Measurements from ENCODE around the gene MORN1. TPM values are rescaled to one million over a fixed set of nuclear protein-coding genes. Genes with fewer than 3 reads are reported as not detected.
"Not testable (repeated sequence)": the region's sequence is repeated elsewhere in the genome, so short reads cannot be mapped to it uniquely, and the experiment has no call there.

Gene MORN1
- total and polyA plus RNA-seq, 9 of the 15 experiments (the other 6 are each of a cell fraction or from before 2014, with no cell fraction given): 0.24 to 9.3 (median 4.2) TPM

DNA sequence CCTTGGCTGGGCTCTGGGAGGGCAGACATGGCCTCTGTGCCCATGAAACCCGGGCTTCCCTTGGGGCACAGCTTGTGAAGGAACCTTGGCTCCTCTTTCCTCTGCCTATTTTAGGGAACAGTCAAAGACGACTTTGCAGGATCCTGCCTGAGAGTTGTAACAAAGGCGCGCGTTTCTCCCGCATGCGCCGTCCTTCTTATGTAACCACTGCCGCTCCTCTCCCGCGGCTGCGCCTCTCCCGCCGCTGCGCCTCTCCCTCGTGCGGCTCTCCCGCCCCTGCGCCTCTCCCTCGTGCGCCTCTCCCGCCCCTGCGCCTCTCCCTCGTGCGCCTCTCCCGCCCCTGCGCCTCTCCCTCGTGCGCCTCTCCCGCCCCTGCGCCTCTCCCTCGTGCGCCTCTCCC, 59.8 kb downstream of the MORN1 start:
- H3K4me3 ChIP-seq; H3K4me2 ChIP-seq (ENCODE audit: insufficient read depth, low read length); ATAC-seq; H3K27ac ChIP-seq (ENCODE audit: extremely low read depth, low read depth, low read length); DNase-seq (ENCODE audit: extremely low read depth in 1 of 4, low spot score in 3 of 4); intact Hi-C loops (cut with micrococcal nuclease); POLR2A ChIA-PET; BruUV-seq (replicated peaks); H3K9me3 ChIP-seq (replicated peaks; ENCODE audit: control insufficient read depth, insufficient read depth, low read depth, low read length); H2AFZ ChIP-seq (ENCODE audit: low read depth, low read length); CTCF ChIA-PET (ENCODE audit: low intra/inter-chr PET ratio); in situ Hi-C loops (cut with MboI); H3K36me3 ChIP-seq (ENCODE audit: control insufficient read depth, insufficient read depth, low read length); H3K9me1 ChIP-seq (ENCODE audit: control insufficient read depth, insufficient read depth, low read length); H3K9ac ChIP-seq (ENCODE audit: insufficient read depth in 1 of 2, low read depth in 2 of 2, low read length in 2 of 2); H3K79me2 ChIP-seq (ENCODE audit: control insufficient read depth, insufficient read depth, low read length); FAIRE-seq: not testable (repeated sequence)
- Histone ChIP-seq H3K4me1 (replicated peaks in 1 of 2; ENCODE audit: control insufficient read depth in 2 of 2, insufficient read depth in 2 of 2, low read length in 2 of 2) (peaks cover 0 to 75% of the 10 kb centered on the region in 2 experiments; a peak in 2 of 5 replicates), H4K20me1 (replicated peaks; ENCODE audit: control insufficient read depth, insufficient read depth, low read length) (peaks cover 22% of the 10 kb centered on the region; the same call in 1 of the 2 replicates), H3K27me3 (ENCODE audit: control insufficient read depth in 2 of 2, insufficient read depth in 2 of 2, low read length in 2 of 2) (peaks cover 72 to 97% of the 10 kb centered on the region in 2 experiments)
- TF ChIP-seq, protein P1, sequence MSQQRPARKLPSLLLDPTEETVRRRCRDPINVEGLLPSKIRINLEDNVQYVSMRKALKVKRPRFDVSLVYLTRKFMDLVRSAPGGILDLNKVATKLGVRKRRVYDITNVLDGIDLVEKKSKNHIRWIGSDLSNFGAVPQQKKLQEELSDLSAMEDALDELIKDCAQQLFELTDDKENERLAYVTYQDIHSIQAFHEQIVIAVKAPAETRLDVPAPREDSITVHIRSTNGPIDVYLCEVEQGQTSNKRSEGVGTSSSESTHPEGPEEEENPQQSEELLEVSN (IDR thresholded peaks at IDR 0.05; ENCODE audit: borderline replicate concordance in 1 of 2, extremely low read depth in 1 of 2, insufficient read depth in 1 of 2, insufficient read length in 1 of 2, low read depth in 1 of 2, low read length in 1 of 2, poor library complexity in 1 of 2, severe bottlenecking in 1 of 2): peak in 1 of 2 experiments; percentile 48
- 9% methylated on average over 12 of the region's 33 CpGs for WGBS (ENCODE audit: insufficient coverage, low coverage, missing lambda C conversion rate)

DNA sequence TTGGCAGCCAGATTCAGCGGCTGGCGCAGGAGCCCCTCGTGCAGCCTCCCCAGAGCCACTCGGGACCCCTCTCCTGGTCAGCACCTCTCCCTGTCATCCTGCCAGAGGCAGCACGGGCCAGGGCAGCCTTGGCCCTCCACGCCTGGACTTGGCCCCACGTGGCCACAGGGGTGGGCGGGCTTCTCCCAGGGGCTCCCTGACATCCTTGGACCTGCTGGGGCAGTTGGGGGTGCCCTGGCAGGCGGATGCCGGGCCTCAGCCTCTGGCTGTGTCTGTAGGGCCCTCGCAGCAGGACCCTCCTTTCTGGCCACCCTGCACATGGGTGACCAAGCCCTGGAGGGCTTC, 60.2 kb downstream of the MORN1 start:
- intact Hi-C loops (cut with micrococcal nuclease): no loop called here
- H3K4me2 ChIP-seq (ENCODE audit: insufficient read depth, low read length): no peak overlapping the region
- no peaks in the 10 kb centered on the region for H3K9me1 ChIP-seq (ENCODE audit: control insufficient read depth, insufficient read depth, low read length)
- FAIRE-seq: no peak
- H3K79me2 ChIP-seq (ENCODE audit: control insufficient read depth, insufficient read depth, low read length): no peaks in the 10 kb centered on the region
- peaks cover 0 to 76% of the 10 kb centered on the region in 2 experiments; a peak in 2 of 5 replicates for H3K4me1 ChIP-seq (replicated peaks in 1 of 2; ENCODE audit: control insufficient read depth in 2 of 2, insufficient read depth in 2 of 2, low read length in 2 of 2)
- H3K36me3 ChIP-seq (ENCODE audit: control insufficient read depth, insufficient read depth, low read length): no peaks in the 10 kb centered on the region
- H3K9me3 ChIP-seq (replicated peaks; ENCODE audit: control insufficient read depth, insufficient read depth, low read depth, low read length): no peaks in the 10 kb centered on the region
- CTCF ChIA-PET (ENCODE audit: low intra/inter-chr PET ratio): no interaction called here
- H2AFZ ChIP-seq (ENCODE audit: low read depth, low read length): no peak overlapping the region
- no peak overlapping the region for H3K9ac ChIP-seq (ENCODE audit: insufficient read depth in 1 of 2, low read depth in 2 of 2, low read length in 2 of 2)
- in situ Hi-C loops (cut with MboI): no loop called here
- peaks cover 72 to 97% of the 10 kb centered on the region in 2 experiments for H3K27me3 ChIP-seq (ENCODE audit: control insufficient read depth in 2 of 2, insufficient read depth in 2 of 2, low read length in 2 of 2)
- H3K4me3 ChIP-seq: no peak overlapping the region
- WGBS (ENCODE audit: insufficient coverage, low coverage, missing lambda C conversion rate): 7% methylated on average over 7 of the region's 11 CpGs
- no peak for DNase-seq (ENCODE audit: extremely low read depth in 1 of 4, low spot score in 3 of 4)
- H3K27ac ChIP-seq (ENCODE audit: extremely low read depth, low read depth, low read length): no peak overlapping the region
- no peak for TF ChIP-seq ZNF780A (CRISPR knock-in tag; IDR thresholded peaks at IDR 0.05)
- TF ChIP-seq SRSF3 (IDR thresholded peaks at IDR 0.05; ENCODE audit: insufficient read depth, low read length): no peak
- TF ChIP-seq, protein P2, sequence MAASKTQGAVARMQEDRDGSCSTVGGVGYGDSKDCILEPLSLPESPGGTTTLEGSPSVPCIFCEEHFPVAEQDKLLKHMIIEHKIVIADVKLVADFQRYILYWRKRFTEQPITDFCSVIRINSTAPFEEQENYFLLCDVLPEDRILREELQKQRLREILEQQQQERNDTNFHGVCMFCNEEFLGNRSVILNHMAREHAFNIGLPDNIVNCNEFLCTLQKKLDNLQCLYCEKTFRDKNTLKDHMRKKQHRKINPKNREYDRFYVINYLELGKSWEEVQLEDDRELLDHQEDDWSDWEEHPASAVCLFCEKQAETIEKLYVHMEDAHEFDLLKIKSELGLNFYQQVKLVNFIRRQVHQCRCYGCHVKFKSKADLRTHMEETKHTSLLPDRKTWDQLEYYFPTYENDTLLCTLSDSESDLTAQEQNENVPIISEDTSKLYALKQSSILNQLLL (CRISPR knock-in tag; IDR thresholded peaks at IDR 0.05; ENCODE audit: borderline replicate concordance): no peak
- no peak for TF ChIP-seq MYNN (IDR thresholded peaks at IDR 0.05)
- TF ChIP-seq MYNN (CRISPR knock-in tag; IDR thresholded peaks at IDR 0.05): no peak
- no peak for ATAC-seq
- no TSS peak for BruUV-seq (replicated peaks)
- H4K20me1 ChIP-seq (replicated peaks; ENCODE audit: control insufficient read depth, insufficient read depth, low read length): peaks cover 22% of the 10 kb centered on the region; the same call in 1 of the 2 replicates
- POLR2A ChIA-PET: no interaction called here

All from K562 (cell line).